H1 (cell line): ENCODE measurements around the gene CTNNBL1. TPM values are rescaled to one million over a fixed set of nuclear protein-coding genes. Genes with fewer than 3 reads are reported as not detected.

Experiments
- CTCF ChIA-PET: fragments of 300-600 bp; sonication (Branson Sonifier 250); formaldehyde crosslinking; loops from one replicate; lab custom pipeline; 2021; ENCODE audit not compliant: partially characterized antibody; lab: Charles Lee
- POLR2A ChIA-PET: fragments of 300-600 bp; sonication (Branson Sonifier 250); formaldehyde crosslinking; loops from one replicate; lab custom pipeline; 2021; ENCODE audit warnings: inconsistent platforms; ENCODE audit not compliant: partially characterized antibody; lab: Charles Lee
- DNase-seq, 2 experiments: peaks; one replicate each; pipeline versions ENCODE4 v3.0.0 to v3.0.0-alpha.2; 2010 to 2022; ENCODE audit warnings: low spot score in 2 of 2, low read depth in 1 of 2, mixed read lengths in 1 of 2
- FAIRE-seq: peaks from 2 replicates; lab custom pipeline; 2011; peaks lifted over from hg19 to GRCh38; lab: Jason Lieb, UNC
- H2AFZ ChIP-seq: 2 replicates; pipeline ENCODE4 v1.8.1; 2012; ENCODE audit warnings: low read length, inconsistent platforms
- H2AK5ac ChIP-seq: 2 replicates; pipeline ENCODE4 v1.6.1; 2013; ENCODE audit warnings: low read depth, low read length
- H2BK120ac ChIP-seq: replicated peaks from 2 replicates; pipeline ENCODE3; 2013; ENCODE audit warnings: low read depth, low read length, inconsistent platforms
- H2BK12ac ChIP-seq: 2 replicates; pipeline ENCODE4 v1.6.1; 2013; ENCODE audit warnings: low read depth, low read length
- H2BK15ac ChIP-seq: 2 replicates; pipeline ENCODE4 v1.6.1; 2013; ENCODE audit warnings: low read length
- H2BK20ac ChIP-seq: 2 replicates; pipeline ENCODE4 v1.6.1; 2013; ENCODE audit warnings: low read length
- H2BK5ac ChIP-seq: 2 replicates; pipeline ENCODE4 v1.6.1; 2013; ENCODE audit warnings: low read depth, low read length
- H3K14ac ChIP-seq: 2 replicates; pipeline ENCODE4 v1.6.1; 2013; ENCODE audit warnings: inconsistent platforms; ENCODE audit not compliant: insufficient read length
- H3K18ac ChIP-seq: 2 replicates; pipeline ENCODE4 v1.6.1; 2013; ENCODE audit warnings: low read length; ENCODE audit errors: extremely low read depth
- H3K23ac ChIP-seq: 2 replicates; pipeline ENCODE4 v1.6.1; 2013; ENCODE audit warnings: inconsistent platforms; ENCODE audit not compliant: insufficient read length
- H3K23me2 ChIP-seq: 2 replicates; pipeline ENCODE4 v1.6.1; 2013; ENCODE audit warnings: low read depth, low read length
- H3K27ac ChIP-seq: 2 replicates; pipeline ENCODE4 v1.6.1; 2011; ENCODE audit warnings: low read depth, low read length, inconsistent platforms
- H3K27me3 ChIP-seq, 4 experiments: replicated peaks in 1 of 4; 1 replicate in 1 of 4; 2 replicates in 3 of 4; pipeline versions ENCODE4 v1.6.1 to v1.8.1; 2011 to 2013; ENCODE audit warnings: low read length in 3 of 4, mild to moderate bottlenecking in 3 of 4, inconsistent platforms in 2 of 4, mixed read lengths in 2 of 4, moderate library complexity in 1 of 4; ENCODE audit not compliant: control insufficient read depth in 3 of 4, insufficient read depth in 3 of 4; ENCODE audit errors: extremely low read depth in 1 of 4
- H3K36me3 ChIP-seq, 4 experiments: 2 replicates each; pipeline versions ENCODE4 v1.6.1 to v1.8.1; 2011 to 2013; ENCODE audit warnings: mild to moderate bottlenecking in 4 of 4, low read length in 3 of 4, moderate library complexity in 2 of 4, control low read depth in 1 of 4, inconsistent platforms in 1 of 4; ENCODE audit not compliant: insufficient read depth in 4 of 4, control insufficient read depth in 2 of 4
- H3K4ac ChIP-seq: replicated peaks from 2 replicates; pipeline ENCODE3; 2013; ENCODE audit warnings: low read length, low read depth, mixed read lengths, inconsistent platforms; ENCODE audit not compliant: insufficient read length
- H3K4me1 ChIP-seq, 4 experiments: replicated peaks in 1 of 4; 1 replicate in 1 of 4; 2 replicates in 3 of 4; pipeline versions ENCODE4 v1.6.1 to v1.8.1; 2011 to 2013; ENCODE audit warnings: low read length in 3 of 4, inconsistent platforms in 2 of 4, mixed read lengths in 1 of 4; ENCODE audit not compliant: insufficient read depth in 4 of 4, control insufficient read depth in 3 of 4
- H3K4me2 ChIP-seq, 2 experiments: 2 replicates each; pipeline versions ENCODE4 v1.6.1 to v1.8.1; 2011 to 2013; ENCODE audit warnings: low read depth in 2 of 2, low read length in 2 of 2, control low read depth in 1 of 2, inconsistent platforms in 1 of 2, mild to moderate bottlenecking in 1 of 2; ENCODE audit not compliant: insufficient read depth in 1 of 2
- H3K4me3 ChIP-seq, 4 experiments: fragments of 200-600, 300-600 bp in 1 of 4; sonication (generic), shearing (Covaris generic), sonication (Bioruptor Twin) in 1 of 4; 2 replicates each; pipeline versions ENCODE4 v1.5.1 to v1.8.1; 2011 to 2016; ENCODE audit warnings: low read length in 4 of 4, low read depth in 3 of 4, control low read depth in 2 of 4, inconsistent platforms in 2 of 4, mild to moderate bottlenecking in 2 of 4, mixed read lengths in 1 of 4, moderate library complexity in 1 of 4; ENCODE audit not compliant: insufficient read depth in 2 of 4; ENCODE audit errors: extremely low read depth in 1 of 4
- H3K56ac ChIP-seq: replicated peaks from 2 replicates; pipeline ENCODE3; 2013; ENCODE audit warnings: low read depth, mild to moderate bottlenecking, mixed read lengths, low read length, inconsistent platforms; ENCODE audit not compliant: insufficient read length
- H3K79me1 ChIP-seq: 2 replicates; pipeline ENCODE4 v1.6.1; 2013; ENCODE audit warnings: low read depth, low read length, control low read depth
- H3K79me2 ChIP-seq, 2 experiments: 2 replicates each; pipeline versions ENCODE4 v1.6.1 to v1.8.1; 2012 to 2013; ENCODE audit warnings: low read length in 2 of 2, mild to moderate bottlenecking in 2 of 2, inconsistent platforms in 1 of 2; ENCODE audit not compliant: insufficient read depth in 2 of 2, control insufficient read depth in 1 of 2
- H3K9ac ChIP-seq, 4 experiments: replicated peaks in 1 of 4; 1 replicate in 1 of 4; 2 replicates in 3 of 4; pipeline versions ENCODE4 v1.6.1 to v1.8.1; 2011 to 2013; ENCODE audit warnings: low read depth in 3 of 4, low read length in 3 of 4, control low read depth in 2 of 4, mild to moderate bottlenecking in 2 of 4, moderate library complexity in 2 of 4, inconsistent platforms in 1 of 4; ENCODE audit errors: extremely low read depth in 1 of 4
- H3K9me3 ChIP-seq, 2 experiments: 2 replicates each; pipeline versions ENCODE4 v1.6.1 to v1.8.1; 2012 to 2013; ENCODE audit warnings: mild to moderate bottlenecking in 2 of 2, moderate library complexity in 2 of 2, control low read depth in 1 of 2, inconsistent platforms in 1 of 2, low read depth in 1 of 2, low read length in 1 of 2, mixed read lengths in 1 of 2; ENCODE audit not compliant: insufficient read depth in 2 of 2
- H4K20me1 ChIP-seq, 2 experiments: replicated peaks in 1 of 2; 2 replicates each; pipeline versions ENCODE3 to v1.8.1; 2011 to 2013; ENCODE audit warnings: inconsistent platforms in 2 of 2, low read length in 2 of 2, mild to moderate bottlenecking in 1 of 2; ENCODE audit not compliant: insufficient read depth in 2 of 2, control insufficient read depth in 1 of 2
- H4K5ac ChIP-seq: 2 replicates; pipeline ENCODE4 v1.6.1; 2013; ENCODE audit warnings: low read length, low read depth, mixed read lengths, inconsistent platforms; ENCODE audit not compliant: insufficient read length
- H4K8ac ChIP-seq: 2 replicates; pipeline ENCODE4 v1.8.0; 2013; ENCODE audit warnings: mild to moderate bottlenecking, moderate library complexity, low read length, inconsistent platforms; ENCODE audit not compliant: insufficient read depth; ENCODE audit errors: extremely low read depth
- H4K91ac ChIP-seq: replicated peaks from 2 replicates; pipeline ENCODE3; 2013; ENCODE audit warnings: low read length, mixed read lengths, inconsistent platforms; ENCODE audit not compliant: insufficient read length
- CBX8 ChIP-seq: fragments of 300-800, 300-1000 bp; sonication (generic); IDR thresholded peaks from 2 replicates; pipeline ENCODE4 v1.7.1; 2016; ENCODE audit warnings: low read depth, low read length, borderline replicate concordance
- CREB1 ChIP-seq: IDR thresholded peaks from 2 replicates; pipeline ENCODE4 v1.6.1; 2012; ENCODE audit warnings: inconsistent platforms
- SP4 ChIP-seq: IDR thresholded peaks from 2 replicates; pipeline ENCODE4 v1.6.1; 2012; ENCODE audit warnings: low read length, inconsistent platforms
- TAF7 ChIP-seq: optimal IDR thresholded peaks from 2 replicates; pipeline ENCODE3; 2011; ENCODE audit warnings: low read depth, mild to moderate bottlenecking, inconsistent platforms, low read length, moderate library complexity, borderline replicate concordance
- WGBS, 2 experiments: shearing (Covaris generic) in 1 of 2; methylation state at CpG; one replicate each; pipeline versions ENCODE4 v1.1.6 to v1.1.7; 2013 to 2015; ENCODE audit warnings: low lambda C conversion rate in 2 of 2, mixed read lengths in 2 of 2, inconsistent platforms in 1 of 2, low coverage in 1 of 2, missing lambda C conversion rate in 1 of 2; ENCODE audit not compliant: insufficient replicate concordance in 2 of 2, insufficient coverage in 1 of 2, insufficient read length in 1 of 2; ENCODE audit errors: extremely low coverage in 1 of 2, missing lambda C conversion rate in 1 of 2; 5-methylcytosine and 5-hydroxymethylcytosine counted together
- polyA plus RNA-seq, 7 experiments: library from polyadenylated mRNA; depleted of rRNA in 3 of 7; stranded (reverse) in 5 of 7; unstranded in 2 of 7; fragments of >200 nt in 5 of 7; fragments of 200-250 nt in 2 of 7; gene quantifications; 1 replicate in 5 of 7; 2 replicates in 1 of 7; 4 replicates in 1 of 7; pipeline versions ENCODE4 v1.2.1 to v1.2.3, GENCODE V29; 2011 to 2013; ENCODE audit warnings: missing spikeins in 2 of 7, mixed read lengths in 2 of 7
- total RNA-seq: library from RNA; stranded (reverse); fragmentation: NEBNext Ultra II Directional; extraction: Animal tissue kit (Norgen Biotek cat#: 25700); gene quantifications from 2 replicates; pipeline ENCODE4 v1.2.1, GENCODE V29; 2021
- TF ChIP-seq, protein P1 (sequence below): IDR thresholded peaks from 2 replicates; pipeline ENCODE4 v1.6.1; 2012; ENCODE audit warnings: inconsistent platforms
- TF ChIP-seq, protein P2 (sequence below): IDR thresholded peaks from 2 replicates; pipeline ENCODE4 v1.6.1; 2012; ENCODE audit warnings: inconsistent platforms

CTNNBL1 gene
- total and polyA plus RNA-seq, 2 of the 8 experiments (the other 6 are each of a cell fraction or from before 2014, with no cell fraction given): 19.6 to 81.6 TPM

DNA sequence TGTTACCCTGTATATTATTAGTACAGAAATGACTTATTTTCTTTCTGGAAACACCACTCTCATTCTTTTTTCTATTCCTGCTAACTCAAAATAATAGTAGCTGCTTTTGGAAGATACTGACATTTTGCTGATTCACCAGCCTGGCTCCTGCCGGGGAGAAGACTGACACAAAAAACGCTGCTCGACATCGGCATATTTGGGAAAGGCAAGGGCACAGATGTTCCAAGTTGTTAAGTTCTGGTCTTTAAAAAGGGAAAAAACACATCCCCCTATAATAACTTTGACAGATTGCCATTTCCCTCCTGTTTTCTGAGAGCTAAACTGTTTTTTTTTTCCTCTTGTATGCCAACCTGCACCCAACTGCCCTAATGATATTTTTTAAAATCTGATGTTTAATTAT lies 55.4 kb downstream of the CTNNBL1 start:
- no peak overlapping the region for H3K4me2 ChIP-seq
- no peak for DNase-seq
- no peak overlapping the region for H2BK120ac ChIP-seq
- no peaks in the 10 kb centered on the region for H4K20me1 ChIP-seq
- no peak overlapping the region for H3K4me3 ChIP-seq
- no peak overlapping the region for H3K18ac ChIP-seq
- no peak overlapping the region for H3K14ac ChIP-seq
- no peak overlapping the region for H3K23ac ChIP-seq
- no peaks in the 10 kb centered on the region for H3K9me3 ChIP-seq
- no peak overlapping the region for H3K56ac ChIP-seq
- H3K27ac ChIP-seq: no peak overlapping the region
- no peak overlapping the region for H2BK20ac ChIP-seq
- H2BK5ac ChIP-seq: no peak overlapping the region
- H3K36me3 ChIP-seq: peaks cover 0 to 6% (median 4%) of the 10 kb centered on the region in 4 experiments; a peak in 6 of 8 replicates
- no peak overlapping the region for H2BK12ac ChIP-seq
- H3K27me3 ChIP-seq: no peaks in the 10 kb centered on the region
- TF ChIP-seq, protein P1, sequence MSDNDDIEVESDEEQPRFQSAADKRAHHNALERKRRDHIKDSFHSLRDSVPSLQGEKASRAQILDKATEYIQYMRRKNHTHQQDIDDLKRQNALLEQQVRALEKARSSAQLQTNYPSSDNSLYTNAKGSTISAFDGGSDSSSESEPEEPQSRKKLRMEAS: no peak
- TF ChIP-seq CBX8 (no peak), SP4 (no peak), CREB1 (no peak), TAF7 (no peak)
- TF ChIP-seq, protein P2, sequence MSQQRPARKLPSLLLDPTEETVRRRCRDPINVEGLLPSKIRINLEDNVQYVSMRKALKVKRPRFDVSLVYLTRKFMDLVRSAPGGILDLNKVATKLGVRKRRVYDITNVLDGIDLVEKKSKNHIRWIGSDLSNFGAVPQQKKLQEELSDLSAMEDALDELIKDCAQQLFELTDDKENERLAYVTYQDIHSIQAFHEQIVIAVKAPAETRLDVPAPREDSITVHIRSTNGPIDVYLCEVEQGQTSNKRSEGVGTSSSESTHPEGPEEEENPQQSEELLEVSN: no peak
- H3K23me2 ChIP-seq: no peaks in the 10 kb centered on the region
- H2AK5ac ChIP-seq: no peak overlapping the region
- no peak overlapping the region for H3K4ac ChIP-seq
- peaks cover 3% of the 10 kb centered on the region; the same call in 1 of the 2 replicates for H3K79me1 ChIP-seq
- whole genome bisulfite sequencing, 2 experiments: 96% methylated on average over 4 of the region's 4 CpGs; no CpG with 5 or more reads in 1 of the 2 experiments
- no peak overlapping the region for H2BK15ac ChIP-seq
- no peak overlapping the region for H3K9ac ChIP-seq
- H4K5ac ChIP-seq: no peak overlapping the region
- no peak for FAIRE-seq
- no peaks in the 10 kb centered on the region for H3K79me2 ChIP-seq
- ChIA-PET POLR2A (no interaction called here), CTCF (interaction anchor here (0.6 to 1.6 kb wide), 4 partner anchors 10 to 149 kb away, joined by 3 to 6 read pairs (median 4); no protein-coding TSS in a partner anchor)
- H3K4me1 ChIP-seq: peaks cover 2 to 6% (median 4%) of the 10 kb centered on the region in 4 experiments; a peak in 3 of 7 replicates
- H2AFZ ChIP-seq: no peak overlapping the region
- H4K91ac ChIP-seq: no peak overlapping the region
- H4K8ac ChIP-seq: no peak overlapping the region
